A549 (cell line): ENCODE measurements around the gene S1PR4. TPM values are rescaled to one million over a fixed set of nuclear protein-coding genes. Genes with fewer than 3 reads are reported as not detected.

Experiments used
- ATAC-seq, 2 experiments: fragments of 200-7000 bp in 1 of 2; fragments of >200 bp in 1 of 2; cut with Nextera tagmentation in 1 of 2; cut with Tn5 transposase in 1 of 2; 3 replicates each; pipeline versions ENCODE4 v1.8.0 to v1.9.1; 2018 to 2020; ENCODE audit warnings: mild to moderate bottlenecking in 1 of 2, moderate library complexity in 1 of 2
- CTCF ChIA-PET: fragments of 300-600 bp; sonication (Branson Sonifier 250); formaldehyde crosslinking; extraction: SDS; loops from one replicate; lab custom pipeline; 2021; ENCODE audit warnings: antibody characterized with exemption, inconsistent platforms; lab: Yijun Ruan, JAX
- POLR2A ChIA-PET: fragments of 350-600 bp; formaldehyde crosslinking; extraction: SDS; loops from one replicate; lab custom pipeline; 2021; ENCODE audit warnings: antibody characterized with exemption, inconsistent platforms; lab: Yijun Ruan, JAX
- DNase-seq, 2 experiments: peaks; one replicate each; pipeline versions ENCODE4 v3.0.0 to v3.0.0-alpha.2; 2011 to 2016; ENCODE audit warnings: low read depth in 1 of 2, low spot score in 1 of 2
- FAIRE-seq: peaks from 2 replicates; lab custom pipeline; 2011; peaks lifted over from hg19 to GRCh38; lab: Jason Lieb, UNC
- H3K27ac ChIP-seq, 2 experiments: fragments of >200 bp; sonication (Bioruptor Twin); formaldehyde crosslinking; 3 replicates each; pipeline ENCODE4 v1.5.1; 2016 to 2017
- H3K4me1 ChIP-seq: fragments of >200 bp; sonication (Bioruptor Twin); formaldehyde crosslinking; 3 replicates; pipeline ENCODE4 v1.6.1; 2016
- H3K4me2 ChIP-seq: fragments of >200 bp; sonication (Bioruptor Twin); formaldehyde crosslinking; 3 replicates; pipeline ENCODE4 v1.6.1; 2016
- H3K4me3 ChIP-seq: fragments of >200 bp; sonication (Bioruptor Twin); formaldehyde crosslinking; 3 replicates; pipeline ENCODE4 v1.5.1; 2016
- H3K9me3 ChIP-seq: fragments of >200 bp; sonication (Bioruptor Twin); formaldehyde crosslinking; 3 replicates; pipeline ENCODE4 v1.6.1; 2016
- CBX8 ChIP-seq: fragments of 200-600 bp; sonication (generic); IDR thresholded peaks from 2 replicates; pipeline ENCODE4 v1.6.1; 2016
- CEBPB ChIP-seq, 2 experiments: fragments of >200 bp in 1 of 2; sonication (Bioruptor Twin) in 1 of 2; formaldehyde crosslinking in 1 of 2; IDR thresholded peaks; 2 replicates each; pipeline ENCODE4 v1.6.1; 2012 to 2016
- CHD2 ChIP-seq: fragments of 150-350 bp; IDR thresholded peaks from 2 replicates; pipeline ENCODE4 v1.6.1; 2014; ENCODE audit warnings: low read length; ENCODE audit not compliant: partially characterized antibody
- CHD4 ChIP-seq: fragments of 200-600 bp; sonication (generic); IDR thresholded peaks from 2 replicates; pipeline ENCODE4 v1.6.1; 2016; ENCODE audit warnings: antibody characterized with exemption, mild to moderate bottlenecking, borderline replicate concordance
- EHF ChIP-seq: fragments of 250-450 bp; sonication (Bioruptor Pico); IDR thresholded peaks from 2 replicates; pipeline ENCODE4 v1.5.0; 2020; ENCODE audit warnings: mild to moderate bottlenecking
- EHMT2 ChIP-seq: fragments of 200-600 bp; sonication (generic); IDR thresholded peaks from 2 replicates; pipeline ENCODE4 v1.6.1; 2016; ENCODE audit warnings: antibody characterized with exemption, low read depth, mild to moderate bottlenecking, moderate library complexity
- ESRRA ChIP-seq: fragments of 150-350 bp; IDR thresholded peaks from 2 replicates; pipeline ENCODE4 v1.6.1; 2014; ENCODE audit warnings: mild to moderate bottlenecking, low read length, borderline replicate concordance
- FOSB ChIP-seq: fragments of 250-450 bp; sonication (Bioruptor Pico); IDR thresholded peaks from 2 replicates; pipeline ENCODE4 v1.5.0; 2020; ENCODE audit warnings: mild to moderate bottlenecking, moderate library complexity
- FOSL2 ChIP-seq, 2 experiments: fragments of 450-650 bp in 1 of 2; fragments of >200 bp in 1 of 2; sonication (Bioruptor Twin) in 1 of 2; formaldehyde crosslinking; IDR thresholded peaks; 2 replicates each; pipeline versions ENCODE4 v1.5.0 to v1.6.1; 2016 to 2020; ENCODE audit warnings: mild to moderate bottlenecking in 1 of 2, moderate library complexity in 1 of 2
- GATA3 ChIP-seq: IDR thresholded peaks from 2 replicates; pipeline ENCODE4 v1.6.1; 2012; ENCODE audit warnings: borderline replicate concordance
- HDAC2 ChIP-seq: fragments of 200-600 bp; sonication (generic); IDR thresholded peaks from 2 replicates; pipeline ENCODE4 v1.6.1; 2016
- HOXB13 ChIP-seq: fragments of 250-450 bp; sonication (Bioruptor Pico); IDR thresholded peaks from 2 replicates; pipeline ENCODE4 v1.5.0; 2020; ENCODE audit warnings: low read depth, mild to moderate bottlenecking, moderate library complexity
- HOXB5 ChIP-seq: fragments of 250-450 bp; sonication (Bioruptor Pico); IDR thresholded peaks from 2 replicates; pipeline ENCODE4 v1.5.0; 2020; ENCODE audit warnings: mild to moderate bottlenecking, moderate library complexity
- JUN ChIP-seq, 2 experiments: fragments of >200 bp; sonication (Bioruptor Twin); formaldehyde crosslinking; IDR thresholded peaks; 2 replicates in 1 of 2; 3 replicates in 1 of 2; pipeline ENCODE4 v1.6.1; 2016 to 2017
- KDM1A ChIP-seq: fragments of 200-600 bp; sonication (generic); IDR thresholded peaks from 2 replicates; pipeline ENCODE4 v1.6.1; 2016; ENCODE audit warnings: low read depth, mild to moderate bottlenecking
- KDM5A ChIP-seq: fragments of 200-600 bp; sonication (generic); IDR thresholded peaks from 2 replicates; pipeline ENCODE4 v1.6.1; 2016; ENCODE audit warnings: antibody characterized with exemption, mild to moderate bottlenecking
- MAZ ChIP-seq: fragments of 150-350 bp; IDR thresholded peaks from 2 replicates; pipeline ENCODE4 v1.6.1; 2014; ENCODE audit warnings: antibody characterized with exemption, low read depth, low read length, borderline replicate concordance
- NPAS2 ChIP-seq: fragments of 250-450 bp; sonication (Bioruptor Pico); IDR thresholded peaks from 2 replicates; pipeline ENCODE4 v1.8.0; 2022; ENCODE audit warnings: mild to moderate bottlenecking, moderate library complexity, borderline replicate concordance
- POLR2A ChIP-seq: IDR thresholded peaks from 2 replicates; pipeline ENCODE4 v1.6.1; 2012; ENCODE audit warnings: mild to moderate bottlenecking, low read length
- POLR2AphosphoS2 ChIP-seq: conservative IDR thresholded peaks from 2 replicates; pipeline ENCODE4 v1.6.1; 2012; ENCODE audit warnings: low read length, improper control_type of control experiment, inconsistent platforms
- RAD21 ChIP-seq, 2 experiments: fragments of >200 bp in 1 of 2; sonication (Bioruptor Twin) in 1 of 2; formaldehyde crosslinking in 1 of 2; IDR thresholded peaks in 1 of 2; conservative IDR thresholded peaks in 1 of 2; 2 replicates in 1 of 2; 3 replicates in 1 of 2; pipeline ENCODE4 v1.6.1; 2012 to 2018; ENCODE audit warnings: inconsistent platforms in 1 of 2
- RARB ChIP-seq: fragments of 250-450 bp; sonication (Bioruptor Pico); IDR thresholded peaks from 2 replicates; pipeline ENCODE4 v1.8.0; 2021; ENCODE audit warnings: mild to moderate bottlenecking, moderate library complexity
- RCOR1 ChIP-seq: fragments of 150-350 bp; IDR thresholded peaks from 2 replicates; pipeline ENCODE4 v1.6.1; 2014; ENCODE audit warnings: antibody characterized with exemption, low read length, low read depth
- RNF2 ChIP-seq: fragments of 200-600 bp; sonication (generic); IDR thresholded peaks from 2 replicates; pipeline ENCODE4 v1.6.1; 2016; ENCODE audit warnings: low read depth, mild to moderate bottlenecking, antibody characterized with exemption, moderate library complexity, borderline replicate concordance
- SMC3 ChIP-seq: fragments of >200 bp; sonication (Bioruptor Twin); formaldehyde crosslinking; IDR thresholded peaks from 3 replicates; pipeline ENCODE4 v1.6.1; 2018; ENCODE audit warnings: inconsistent platforms
- SREBF2 ChIP-seq: fragments of 450-650 bp; IDR thresholded peaks from 2 replicates; pipeline ENCODE4 v1.6.1; 2014; ENCODE audit warnings: mild to moderate bottlenecking, moderate library complexity
- ZFP36 ChIP-seq: fragments of 450-650 bp; IDR thresholded peaks from 2 replicates; pipeline ENCODE4 v1.6.1; 2014; ENCODE audit warnings: borderline replicate concordance; ENCODE audit not compliant: partially characterized antibody
- ZSCAN20 ChIP-seq: fragments of 250-450 bp; sonication (Bioruptor Pico); IDR thresholded peaks from 2 replicates; pipeline ENCODE4 v1.8.0; 2022; ENCODE audit warnings: mild to moderate bottlenecking, moderate library complexity
- whole genome bisulfite sequencing: methylation state at CpG from one replicate; pipeline ENCODE4 v1.1.6; 2017; ENCODE audit errors: missing lambda C conversion rate; 5-methylcytosine and 5-hydroxymethylcytosine counted together
- polyA plus RNA-seq, 4 experiments: library from polyadenylated mRNA; depleted of rRNA in 3 of 4; stranded (reverse); fragments of >200 nt; fragmentation: RNase III in 1 of 4; extraction: RNeasy Plus Mini Kit Qiagen cat#74134 plus additional on column Dnase treatment in 1 of 4; gene quantifications; 2 replicates in 3 of 4; 3 replicates in 1 of 4; pipeline ENCODE4 v1.2.3, GENCODE V29; 2011 to 2017
- TF ChIP-seq, protein P1 (sequence below): fragments of 250-450 bp; sonication (Bioruptor Pico); IDR thresholded peaks from 2 replicates; pipeline ENCODE4 v1.5.0; 2021; ENCODE audit warnings: mild to moderate bottlenecking, moderate library complexity, borderline replicate concordance
- TF ChIP-seq, protein P2 (sequence below): fragments of >200 bp; sonication (Bioruptor Twin); formaldehyde crosslinking; IDR thresholded peaks from 3 replicates; pipeline ENCODE4 v1.5.1; 2016
- TF ChIP-seq, protein P3 (sequence below): IDR thresholded peaks from 2 replicates; pipeline ENCODE4 v1.6.1; 2012
- TF ChIP-seq, protein P4 (sequence below): IDR thresholded peaks from 2 replicates; pipeline ENCODE4 v1.6.1; 2012
- TF ChIP-seq, protein P5 (sequence below): fragments of >200 bp; sonication (Bioruptor Twin); formaldehyde crosslinking; IDR thresholded peaks from 2 replicates; pipeline ENCODE4 v1.6.1; 2016
- TF ChIP-seq, protein P6 (sequence below): fragments of 250-450 bp; sonication (Bioruptor Pico); IDR thresholded peaks from 2 replicates; pipeline ENCODE4 v1.5.0; 2020; ENCODE audit warnings: low read depth, mild to moderate bottlenecking, moderate library complexity
- TF ChIP-seq, protein P7 (sequence below): fragments of >200 bp; sonication (Bioruptor Twin); formaldehyde crosslinking; IDR thresholded peaks from 3 replicates; pipeline ENCODE4 v1.6.1; 2016

The S1PR4 gene
- polyA plus RNA-seq, 2 of the 4 experiments (the other 2 are of a cell fraction): 0.09 to 0.17 TPM

DNA sequence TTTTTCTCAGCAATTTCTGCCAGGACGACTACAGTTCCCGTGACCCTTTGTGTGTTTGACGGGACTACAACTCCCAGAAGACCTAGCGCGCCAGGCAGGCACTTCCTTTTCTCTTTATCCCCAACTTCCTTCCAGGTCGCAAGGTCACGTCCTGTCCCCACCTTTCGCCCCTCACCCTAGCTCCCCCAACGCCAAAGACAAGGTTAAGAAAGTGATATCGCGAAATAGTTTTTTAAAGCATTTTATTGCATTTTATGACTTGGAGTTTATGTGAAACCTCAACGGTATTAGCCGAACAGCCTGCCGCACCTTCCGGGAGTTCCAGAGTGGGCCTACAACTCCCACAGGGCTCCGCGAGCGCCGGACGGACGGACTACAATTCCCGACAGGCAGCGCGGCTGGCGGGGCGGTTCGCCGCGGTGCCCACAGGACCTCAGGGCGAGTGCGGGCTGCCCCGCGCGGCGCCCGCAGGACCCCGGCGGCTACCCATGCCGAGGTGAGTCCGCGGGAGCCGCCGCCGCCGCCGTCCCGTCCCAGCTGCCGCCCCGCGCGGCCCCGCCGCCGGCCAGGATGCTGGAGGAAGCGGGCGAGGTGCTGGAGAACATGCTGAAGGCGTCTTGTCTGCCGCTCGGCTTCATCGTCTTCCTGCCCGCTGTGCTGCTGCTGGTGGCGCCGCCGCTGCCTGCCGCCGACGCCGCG is 7.0 kb downstream of the S1PR4 start, which contains the start of gene NCLN:
Gene NCLN, plus strand, starts transcription at position 470 of the 699 bp plus-strand sequence. Its CDS starts 101 bp downstream, at position 571.
- WGBS: under 1% methylated on average over 30 of the region's 69 CpGs
- H3K4me2 ChIP-seq: peak within 1 kb of the TSS; percentile 90
- H3K4me1 ChIP-seq: peaks cover 11% of the 10 kb centered on the region
- peak within 1 kb of the TSS; percentile 89 to 92 for H3K27ac ChIP-seq
- peak within 1 kb of the TSS; percentile 97 for H3K4me3 ChIP-seq
- H3K9me3 ChIP-seq: no peaks in the 10 kb centered on the region
- POLR2A ChIA-PET: no interaction called here
- CTCF ChIA-PET: no interaction called here
- DNase-seq (peak; percentile 42 to 94), FAIRE-seq (no peak), ATAC-seq (peak; percentile 93)
- TF ChIP-seq, protein P1, sequence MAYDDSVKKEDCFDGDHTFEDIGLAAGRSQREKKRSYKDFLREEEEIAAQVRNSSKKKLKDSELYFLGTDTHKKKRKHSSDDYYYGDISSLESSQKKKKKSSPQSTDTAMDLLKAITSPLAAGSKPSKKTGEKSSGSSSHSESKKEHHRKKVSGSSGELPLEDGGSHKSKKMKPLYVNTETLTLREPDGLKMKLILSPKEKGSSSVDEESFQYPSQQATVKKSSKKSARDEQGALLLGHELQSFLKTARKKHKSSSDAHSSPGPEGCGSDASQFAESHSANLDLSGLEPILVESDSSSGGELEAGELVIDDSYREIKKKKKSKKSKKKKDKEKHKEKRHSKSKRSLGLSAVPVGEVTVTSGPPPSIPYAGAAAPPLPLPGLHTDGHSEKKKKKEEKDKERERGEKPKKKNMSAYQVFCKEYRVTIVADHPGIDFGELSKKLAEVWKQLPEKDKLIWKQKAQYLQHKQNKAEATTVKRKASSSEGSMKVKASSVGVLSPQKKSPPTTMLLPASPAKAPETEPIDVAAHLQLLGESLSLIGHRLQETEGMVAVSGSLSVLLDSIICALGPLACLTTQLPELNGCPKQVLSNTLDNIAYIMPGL (CRISPR knock-in tag): no peak
- TF ChIP-seq, protein P2, sequence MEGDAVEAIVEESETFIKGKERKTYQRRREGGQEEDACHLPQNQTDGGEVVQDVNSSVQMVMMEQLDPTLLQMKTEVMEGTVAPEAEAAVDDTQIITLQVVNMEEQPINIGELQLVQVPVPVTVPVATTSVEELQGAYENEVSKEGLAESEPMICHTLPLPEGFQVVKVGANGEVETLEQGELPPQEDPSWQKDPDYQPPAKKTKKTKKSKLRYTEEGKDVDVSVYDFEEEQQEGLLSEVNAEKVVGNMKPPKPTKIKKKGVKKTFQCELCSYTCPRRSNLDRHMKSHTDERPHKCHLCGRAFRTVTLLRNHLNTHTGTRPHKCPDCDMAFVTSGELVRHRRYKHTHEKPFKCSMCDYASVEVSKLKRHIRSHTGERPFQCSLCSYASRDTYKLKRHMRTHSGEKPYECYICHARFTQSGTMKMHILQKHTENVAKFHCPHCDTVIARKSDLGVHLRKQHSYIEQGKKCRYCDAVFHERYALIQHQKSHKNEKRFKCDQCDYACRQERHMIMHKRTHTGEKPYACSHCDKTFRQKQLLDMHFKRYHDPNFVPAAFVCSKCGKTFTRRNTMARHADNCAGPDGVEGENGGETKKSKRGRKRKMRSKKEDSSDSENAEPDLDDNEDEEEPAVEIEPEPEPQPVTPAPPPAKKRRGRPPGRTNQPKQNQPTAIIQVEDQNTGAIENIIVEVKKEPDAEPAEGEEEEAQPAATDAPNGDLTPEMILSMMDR: no peak
- TF ChIP-seq ESRRA (peak; percentile 38; the same call in 1 of the 2 replicates), CHD2 (no peak), ZSCAN20 (CRISPR knock-in tag) (no peak), KDM1A (no peak), EHMT2 (no peak), CBX8 (no peak), CEBPB (IDR thresholded peaks at IDR 0.05) (no peak), KDM5A (no peak), POLR2AphosphoS2 (no peak), NPAS2 (CRISPR knock-in tag) (no peak), POLR2A (peak; percentile 48), RCOR1 (no peak), SREBF2 (no peak), GATA3 (no peak), RAD21 (conservative IDR thresholded peaks at IDR 0.05 in 1 of 2, IDR thresholded peaks at IDR 0.05 in 1 of 2) (no peak), FOSL2 (IDR thresholded peaks at IDR 0.05) (no peak), FOSL2 (CRISPR knock-in tag; IDR thresholded peaks at IDR 0.05) (no peak), JUN (IDR thresholded peaks at IDR 0.05) (peak; percentile 60 to 91; a peak in 4 of 5 replicates), EHF (CRISPR knock-in tag) (no peak), HDAC2 (no peak), ZFP36 (no peak), HOXB5 (CRISPR knock-in tag) (no peak), HOXB13 (CRISPR knock-in tag) (no peak), SMC3 (no peak), RARB (CRISPR knock-in tag) (no peak), RNF2 (no peak), MAZ (no peak), CHD4 (no peak), FOSB (CRISPR knock-in tag) (no peak)
- TF ChIP-seq, protein P3, sequence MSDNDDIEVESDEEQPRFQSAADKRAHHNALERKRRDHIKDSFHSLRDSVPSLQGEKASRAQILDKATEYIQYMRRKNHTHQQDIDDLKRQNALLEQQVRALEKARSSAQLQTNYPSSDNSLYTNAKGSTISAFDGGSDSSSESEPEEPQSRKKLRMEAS: peak; percentile 48; the same call in 1 of the 2 replicates
- TF ChIP-seq, protein P4, sequence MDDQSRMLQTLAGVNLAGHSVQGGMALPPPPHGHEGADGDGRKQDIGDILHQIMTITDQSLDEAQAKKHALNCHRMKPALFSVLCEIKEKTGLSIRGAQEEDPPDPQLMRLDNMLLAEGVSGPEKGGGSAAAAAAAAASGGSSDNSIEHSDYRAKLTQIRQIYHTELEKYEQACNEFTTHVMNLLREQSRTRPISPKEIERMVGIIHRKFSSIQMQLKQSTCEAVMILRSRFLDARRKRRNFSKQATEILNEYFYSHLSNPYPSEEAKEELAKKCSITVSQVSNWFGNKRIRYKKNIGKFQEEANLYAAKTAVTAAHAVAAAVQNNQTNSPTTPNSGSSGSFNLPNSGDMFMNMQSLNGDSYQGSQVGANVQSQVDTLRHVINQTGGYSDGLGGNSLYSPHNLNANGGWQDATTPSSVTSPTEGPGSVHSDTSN: no peak
- TF ChIP-seq, protein P5, sequence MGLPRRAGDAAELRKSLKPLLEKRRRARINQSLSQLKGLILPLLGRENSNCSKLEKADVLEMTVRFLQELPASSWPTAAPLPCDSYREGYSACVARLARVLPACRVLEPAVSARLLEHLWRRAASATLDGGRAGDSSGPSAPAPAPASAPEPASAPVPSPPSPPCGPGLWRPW: no peak
- TF ChIP-seq, protein P6, sequence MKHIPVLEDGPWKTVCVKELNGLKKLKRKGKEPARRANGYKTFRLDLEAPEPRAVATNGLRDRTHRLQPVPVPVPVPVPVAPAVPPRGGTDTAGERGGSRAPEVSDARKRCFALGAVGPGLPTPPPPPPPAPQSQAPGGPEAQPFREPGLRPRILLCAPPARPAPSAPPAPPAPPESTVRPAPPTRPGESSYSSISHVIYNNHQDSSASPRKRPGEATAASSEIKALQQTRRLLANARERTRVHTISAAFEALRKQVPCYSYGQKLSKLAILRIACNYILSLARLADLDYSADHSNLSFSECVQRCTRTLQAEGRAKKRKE (CRISPR knock-in tag): no peak
- TF ChIP-seq, protein P7, sequence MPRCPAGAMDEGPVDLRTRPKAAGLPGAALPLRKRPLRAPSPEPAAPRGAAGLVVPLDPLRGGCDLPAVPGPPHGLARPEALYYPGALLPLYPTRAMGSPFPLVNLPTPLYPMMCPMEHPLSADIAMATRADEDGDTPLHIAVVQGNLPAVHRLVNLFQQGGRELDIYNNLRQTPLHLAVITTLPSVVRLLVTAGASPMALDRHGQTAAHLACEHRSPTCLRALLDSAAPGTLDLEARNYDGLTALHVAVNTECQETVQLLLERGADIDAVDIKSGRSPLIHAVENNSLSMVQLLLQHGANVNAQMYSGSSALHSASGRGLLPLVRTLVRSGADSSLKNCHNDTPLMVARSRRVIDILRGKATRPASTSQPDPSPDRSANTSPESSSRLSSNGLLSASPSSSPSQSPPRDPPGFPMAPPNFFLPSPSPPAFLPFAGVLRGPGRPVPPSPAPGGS: 0 out of 3 replicates have a peak, but pooled peaks have one; percentile 36
